ENCODE data around the gene PFDN1.
A peak's percentile ranks its signal among the peaks of the same experiment; 100 is the strongest.

The PFDN1 gene

DNA sequence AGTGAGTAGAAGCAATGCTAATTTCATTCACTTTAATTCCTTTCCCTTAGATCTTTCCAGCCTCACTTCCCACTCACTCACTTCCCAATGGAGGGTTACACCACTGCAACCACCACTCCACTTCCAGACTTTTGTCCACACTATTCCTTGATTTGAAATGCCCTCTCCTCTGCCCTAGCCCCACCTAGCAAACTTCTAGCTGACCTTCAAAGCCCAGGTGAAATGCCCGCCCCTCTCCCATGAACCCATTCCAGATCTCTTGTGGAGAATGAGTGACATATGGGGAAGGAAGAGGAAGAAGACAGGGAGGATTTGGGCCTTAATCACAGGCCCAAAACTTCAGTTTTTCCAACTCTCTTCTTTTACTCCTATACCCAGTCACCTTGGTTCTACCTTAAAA lies 37.1 kb downstream of the PFDN1 start:
- no peak overlapping the region for H3K27ac ChIP-seq
- TF ChIP-seq, protein P1, sequence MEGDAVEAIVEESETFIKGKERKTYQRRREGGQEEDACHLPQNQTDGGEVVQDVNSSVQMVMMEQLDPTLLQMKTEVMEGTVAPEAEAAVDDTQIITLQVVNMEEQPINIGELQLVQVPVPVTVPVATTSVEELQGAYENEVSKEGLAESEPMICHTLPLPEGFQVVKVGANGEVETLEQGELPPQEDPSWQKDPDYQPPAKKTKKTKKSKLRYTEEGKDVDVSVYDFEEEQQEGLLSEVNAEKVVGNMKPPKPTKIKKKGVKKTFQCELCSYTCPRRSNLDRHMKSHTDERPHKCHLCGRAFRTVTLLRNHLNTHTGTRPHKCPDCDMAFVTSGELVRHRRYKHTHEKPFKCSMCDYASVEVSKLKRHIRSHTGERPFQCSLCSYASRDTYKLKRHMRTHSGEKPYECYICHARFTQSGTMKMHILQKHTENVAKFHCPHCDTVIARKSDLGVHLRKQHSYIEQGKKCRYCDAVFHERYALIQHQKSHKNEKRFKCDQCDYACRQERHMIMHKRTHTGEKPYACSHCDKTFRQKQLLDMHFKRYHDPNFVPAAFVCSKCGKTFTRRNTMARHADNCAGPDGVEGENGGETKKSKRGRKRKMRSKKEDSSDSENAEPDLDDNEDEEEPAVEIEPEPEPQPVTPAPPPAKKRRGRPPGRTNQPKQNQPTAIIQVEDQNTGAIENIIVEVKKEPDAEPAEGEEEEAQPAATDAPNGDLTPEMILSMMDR (conservative IDR thresholded peaks at IDR 0.05) = no peak

DNA sequence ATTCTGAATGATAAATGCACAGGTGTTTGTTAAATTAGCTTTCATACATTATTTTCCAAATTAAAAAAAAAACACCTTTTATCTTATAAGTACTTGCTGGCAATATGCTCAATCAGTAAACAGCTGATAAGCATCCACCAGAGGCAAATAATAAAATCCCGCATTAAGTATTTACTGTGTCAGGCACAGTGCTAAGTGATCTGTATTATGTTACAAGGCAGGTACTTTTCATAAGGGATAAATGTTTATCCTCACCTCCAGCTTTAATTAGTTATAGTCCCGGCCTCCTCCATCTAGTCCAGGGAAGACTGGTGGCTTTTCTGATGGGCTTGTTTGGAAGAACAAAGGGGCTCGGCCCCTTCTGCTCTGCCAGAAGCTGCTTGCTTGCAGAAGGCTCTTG lies 40.1 kb downstream of the PFDN1 start:
- peak overlapping the region; percentile 86 for H3K27ac ChIP-seq

GRCh38 chr5:140262221-140262620 lies 40.7 kb downstream of the PFDN1 start:
- TF ChIP-seq, protein P1 (conservative IDR thresholded peaks at IDR 0.05) = no peak
- H3K27ac ChIP-seq = peak overlapping the region; percentile 86

More for the DNA sequence above, 40.1 kb downstream of the PFDN1 start:
- TF ChIP-seq, protein P1 (conservative IDR thresholded peaks at IDR 0.05) = no peak

GRCh38 chr5:140261403-140262171 lies 41.3 kb downstream of the PFDN1 start:
- TF ChIP-seq, protein P1 (conservative IDR thresholded peaks at IDR 0.05) = no peak
- H3K27ac ChIP-seq = peak overlapping the region; percentile 86

DNA sequence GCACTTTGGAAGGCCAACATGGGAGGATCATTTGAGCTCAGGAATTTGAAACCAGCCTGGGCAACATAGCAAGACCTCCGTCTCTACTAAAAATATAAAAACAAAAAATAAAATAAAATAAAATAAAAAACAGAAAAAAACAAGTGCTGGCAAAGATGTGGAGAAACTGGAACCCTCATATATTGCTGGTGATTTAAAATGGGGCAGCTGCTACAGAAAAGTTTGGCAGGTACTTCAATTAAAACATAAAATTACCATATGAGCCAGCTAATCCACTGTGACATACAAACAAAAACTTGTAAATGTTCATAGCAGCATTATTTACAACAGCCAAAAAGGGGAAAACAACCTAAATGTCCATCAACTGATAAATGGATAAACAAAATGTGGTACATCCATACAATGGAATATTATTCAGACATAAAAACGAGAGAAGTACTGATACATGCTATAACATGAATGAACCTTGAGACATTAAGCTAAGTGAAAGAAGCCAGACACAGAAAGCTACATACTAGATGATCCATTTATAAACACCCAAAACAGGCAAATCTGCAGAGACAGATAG lies 42.7 kb downstream of the PFDN1 start:
- peak overlapping the region; percentile 86 for H3K27ac ChIP-seq
- TF ChIP-seq, protein P1 (conservative IDR thresholded peaks at IDR 0.05) = no peak

GRCh38 chr5:140259500-140259899 lies 43.4 kb downstream of the PFDN1 start:
- no peak overlapping the region; the same call in 1 of the 2 replicates for H3K27ac ChIP-seq
- TF ChIP-seq, protein P1 (conservative IDR thresholded peaks at IDR 0.05) = no peak

GRCh38 chr5:140258873-140259272 lies 44.0 kb downstream of the PFDN1 start:
- TF ChIP-seq, protein P1 (conservative IDR thresholded peaks at IDR 0.05) = no peak
- H3K27ac ChIP-seq = no peak overlapping the region

Data from VCaP (cell line).